ENCODE data around the gene STK4.

DNA sequence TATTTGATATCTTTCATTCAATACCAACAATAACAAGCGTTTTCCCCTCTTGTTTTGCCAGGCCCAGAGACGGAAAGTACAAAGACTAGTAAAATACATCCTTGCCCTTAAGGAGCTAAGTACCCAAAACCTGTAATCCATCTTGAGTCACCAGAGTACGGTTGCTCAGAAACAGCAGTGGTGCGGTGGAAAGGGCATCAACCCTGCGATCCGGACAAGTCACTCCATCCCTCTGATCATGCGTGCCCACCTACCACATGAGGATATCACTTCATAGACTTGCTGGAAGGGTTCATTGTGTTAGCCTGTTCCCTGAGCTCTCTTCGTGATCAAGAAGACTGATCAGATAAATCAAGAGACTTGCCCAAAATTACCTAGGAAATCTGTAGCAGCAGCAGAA, 8.0 kb upstream of the STK4 start:
- TF ChIP-seq, protein P1, sequence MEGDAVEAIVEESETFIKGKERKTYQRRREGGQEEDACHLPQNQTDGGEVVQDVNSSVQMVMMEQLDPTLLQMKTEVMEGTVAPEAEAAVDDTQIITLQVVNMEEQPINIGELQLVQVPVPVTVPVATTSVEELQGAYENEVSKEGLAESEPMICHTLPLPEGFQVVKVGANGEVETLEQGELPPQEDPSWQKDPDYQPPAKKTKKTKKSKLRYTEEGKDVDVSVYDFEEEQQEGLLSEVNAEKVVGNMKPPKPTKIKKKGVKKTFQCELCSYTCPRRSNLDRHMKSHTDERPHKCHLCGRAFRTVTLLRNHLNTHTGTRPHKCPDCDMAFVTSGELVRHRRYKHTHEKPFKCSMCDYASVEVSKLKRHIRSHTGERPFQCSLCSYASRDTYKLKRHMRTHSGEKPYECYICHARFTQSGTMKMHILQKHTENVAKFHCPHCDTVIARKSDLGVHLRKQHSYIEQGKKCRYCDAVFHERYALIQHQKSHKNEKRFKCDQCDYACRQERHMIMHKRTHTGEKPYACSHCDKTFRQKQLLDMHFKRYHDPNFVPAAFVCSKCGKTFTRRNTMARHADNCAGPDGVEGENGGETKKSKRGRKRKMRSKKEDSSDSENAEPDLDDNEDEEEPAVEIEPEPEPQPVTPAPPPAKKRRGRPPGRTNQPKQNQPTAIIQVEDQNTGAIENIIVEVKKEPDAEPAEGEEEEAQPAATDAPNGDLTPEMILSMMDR (IDR thresholded peaks at IDR 0.05), result no peak
- no peak for TF ChIP-seq ZFX (IDR thresholded peaks at IDR 0.05; ENCODE audit: borderline replicate concordance)
